ENCODE measurements around the gene CALM1. TPM values are rescaled to one million over a fixed set of nuclear protein-coding genes. Genes with fewer than 3 reads are reported as not detected.

Gene CALM1
- total and polyA plus RNA-seq, 2 donors (not counting 3 experiments of a cell fraction or from before 2014, with no cell fraction given) = 476 to 731 TPM

- H3K4me1 ChIP-seq (ENCODE audit: control insufficient read depth, extremely low read depth, insufficient read depth, low read length) = peaks cover 3% of the 10 kb centered on the region
- no peak overlapping the region for H3K4me2 ChIP-seq (ENCODE audit: insufficient read depth, low read length)
- no peaks in the 10 kb centered on the region for H4K20me1 ChIP-seq (replicated peaks; ENCODE audit: control insufficient read depth, extremely low read depth, insufficient read depth, low read length)
- no peak overlapping the region for H3K4me3 ChIP-seq (replicated peaks in 1 of 3; ENCODE audit: insufficient read depth in 1 of 3, low read depth in 1 of 3, low read length in 3 of 3)
- H3K9me1 ChIP-seq (replicated peaks; ENCODE audit: control insufficient read depth, extremely low read depth, insufficient read depth, low read length) = no peaks in the 10 kb centered on the region
- H3K36me3 ChIP-seq (ENCODE audit: control insufficient read depth in 2 of 2, extremely low read depth in 1 of 2, insufficient read depth in 2 of 2, low read length in 2 of 2) = no peaks in the 10 kb centered on the region
- no peak overlapping the region for H3K9ac ChIP-seq (replicated peaks; ENCODE audit: extremely low read depth, insufficient read depth, low read length)
- intact Hi-C loops (cut with micrococcal nuclease) = no loop called here
- no peak overlapping the region for H2AFZ ChIP-seq (ENCODE audit: low read depth, low read length)
- dilution Hi-C loops (cut with MboI; ENCODE audit: extremely low pct_ligation_motif_present, low sequenced_read_pairs) = no loop called here
- no peak for DNase-seq (ENCODE audit: low read depth, low spot score)
- no peak for FAIRE-seq
- no peaks in the 10 kb centered on the region for H3K79me2 ChIP-seq (ENCODE audit: control insufficient read depth, insufficient read depth, low read length)
- no peak for TF ChIP-seq MAX (IDR thresholded peaks at IDR 0.05; ENCODE audit: insufficient read depth, insufficient read length)
- no peak for TF ChIP-seq GATA2 (IDR thresholded peaks at IDR 0.05; ENCODE audit: insufficient read depth, insufficient read length, low read depth, low read length)
- no peak for TF ChIP-seq CTCF (IDR thresholded peaks at IDR 0.05; ENCODE audit: extremely low read depth in 1 of 2, insufficient read depth in 1 of 2, low read depth in 1 of 2, low read length in 2 of 2)
- no peak for TF ChIP-seq POLR2A (IDR thresholded peaks at IDR 0.05; ENCODE audit: low read depth, low read length)
- no peak for TF ChIP-seq POLR2AphosphoS5 (IDR thresholded peaks at IDR 0.05; ENCODE audit: insufficient read depth, low read depth, low read length)
- TF ChIP-seq JUN (IDR thresholded peaks at IDR 0.05; ENCODE audit: borderline replicate concordance, insufficient read depth, insufficient read length, low read depth) = no peak
- no peak for TF ChIP-seq FOS (IDR thresholded peaks at IDR 0.05; ENCODE audit: borderline replicate concordance, insufficient read depth, low read length)
- POLR2A ChIA-PET = no interaction called here
- H3K9me3 ChIP-seq (replicated peaks; ENCODE audit: control insufficient read depth, insufficient read depth, low read length) = no peaks in the 10 kb centered on the region
- no peak overlapping the region for H3K27ac ChIP-seq (ENCODE audit: insufficient read depth, low read depth, low read length)
- peaks cover 0 to 1% of the 10 kb centered on the region in 2 experiments for H3K27me3 ChIP-seq (ENCODE audit: control insufficient read depth in 2 of 2, insufficient read depth in 2 of 2, low read length in 2 of 2)
- CTCF ChIA-PET = no interaction called here
- no TSS peak for BruUV-seq (replicated peaks)
Observed at GRCh38 chr14:90434370-90435020, 37.7 kb downstream of the CALM1 start.
